T-helper 17 cell (primary cell): ENCODE results near the gene UBP1. TPM values are rescaled to one million over a fixed set of nuclear protein-coding genes. Genes with fewer than 3 reads are reported as not detected.
"Not testable (repeated sequence)": the region's sequence is repeated elsewhere in the genome, so short reads cannot be mapped to it uniquely, and the experiment has no call there.

Source experiments
- ATAC-seq: fragments of 150-1000 bp; cut with Tn5 transposase; 2 replicates; pipeline ENCODE4 v1.10.0; 2021; ENCODE audit warnings: mild to moderate bottlenecking, moderate library complexity
- DNase-seq, 3 donors: peaks; one replicate each; pipeline versions ENCODE4 v3.0.0 to v3.0.0-alpha.2; 2020 to 2021
- H3K9me3 ChIP-seq: one replicate; pipeline ENCODE4 v1.7.0; 2013; ENCODE audit warnings: low read length, mild to moderate bottlenecking; ENCODE audit not compliant: control insufficient read depth, poor library complexity, severe bottlenecking
- H3K27ac Mint-ChIP-seq: one replicate; pipeline ENCODE4 v1.8.0; 2022; ENCODE audit warnings: mild to moderate bottlenecking, moderate library complexity, mixed read lengths
- H3K27me3 Mint-ChIP-seq: one replicate; pipeline ENCODE4 v1.8.0; 2022; ENCODE audit warnings: mixed read lengths
- H3K36me3 Mint-ChIP-seq: one replicate; pipeline ENCODE4 v1.8.0; 2022; ENCODE audit warnings: low read depth, mixed read lengths
- H3K4me1 Mint-ChIP-seq: one replicate; pipeline ENCODE4 v1.8.0; 2022; ENCODE audit warnings: mild to moderate bottlenecking, mixed read lengths
- H3K4me3 Mint-ChIP-seq: one replicate; pipeline ENCODE4 v1.8.0; 2022; ENCODE audit warnings: mild to moderate bottlenecking, moderate library complexity, mixed read lengths
- total RNA-seq, 4 donors: library from RNA in 2 of 4; stranded (reverse) in 2 of 4; gene quantifications; one replicate each; pipeline ENCODE4 v1.2.3 and lab custom pipeline; 2022 to 2026

The UBP1 gene
- total RNA-seq, 2 donors from 2014 or later, result 76.5 to 80.1 TPM

GRCh38 chr3:33426630-33427317, 13.4 kb downstream of the UBP1 start:
- no peak overlapping the region for H3K27ac Mint-ChIP-seq
- ATAC-seq, result no peak
- H3K36me3 Mint-ChIP-seq, result peaks cover 2% of the 10 kb centered on the region
- no peak for DNase-seq
- peaks cover 40% of the 10 kb centered on the region for H3K4me1 Mint-ChIP-seq
- no peak overlapping the region for H3K4me3 Mint-ChIP-seq
- no peaks in the 10 kb centered on the region for H3K27me3 Mint-ChIP-seq
- no peaks in the 10 kb centered on the region for H3K9me3 ChIP-seq

GRCh38 chr3:33426068-33426467, 14.1 kb downstream of the UBP1 start:
- peaks cover 36% of the 10 kb centered on the region for H3K4me1 Mint-ChIP-seq
- H3K36me3 Mint-ChIP-seq, result peaks cover 2% of the 10 kb centered on the region
- DNase-seq (no peak), ATAC-seq (no peak)
- no peak overlapping the region for H3K27ac Mint-ChIP-seq
- H3K4me3 Mint-ChIP-seq, result no peak overlapping the region
- no peaks in the 10 kb centered on the region for H3K9me3 ChIP-seq
- no peaks in the 10 kb centered on the region for H3K27me3 Mint-ChIP-seq

DNA sequence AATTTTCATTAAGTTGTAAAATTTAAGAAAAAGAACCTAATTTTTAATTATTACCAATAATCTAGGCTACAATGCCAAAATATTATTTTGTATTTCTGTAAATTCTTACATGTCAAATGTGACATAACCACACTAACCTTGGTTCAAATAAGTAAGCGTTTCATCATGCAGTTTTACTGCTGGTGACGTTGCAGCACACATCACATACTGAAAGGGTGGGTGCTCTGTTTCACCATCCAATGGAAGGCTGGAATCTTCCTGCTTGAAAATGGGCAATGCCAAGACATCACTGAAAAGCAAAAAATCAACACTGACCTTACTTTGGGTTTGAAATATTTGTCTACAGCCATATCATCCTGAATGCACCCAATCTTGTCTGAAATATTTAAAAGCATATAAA, 14.8 kb downstream of the UBP1 start:
- peak overlapping the region; percentile 8 for H3K27ac Mint-ChIP-seq
- H3K4me3 Mint-ChIP-seq, result no peak overlapping the region
- H3K36me3 Mint-ChIP-seq, result no peaks in the 10 kb centered on the region
- H3K9me3 ChIP-seq, result no peaks in the 10 kb centered on the region
- no peaks in the 10 kb centered on the region for H3K27me3 Mint-ChIP-seq
- ATAC-seq (no peak), DNase-seq (no peak)
- H3K4me1 Mint-ChIP-seq, result peaks cover 30% of the 10 kb centered on the region

DNA sequence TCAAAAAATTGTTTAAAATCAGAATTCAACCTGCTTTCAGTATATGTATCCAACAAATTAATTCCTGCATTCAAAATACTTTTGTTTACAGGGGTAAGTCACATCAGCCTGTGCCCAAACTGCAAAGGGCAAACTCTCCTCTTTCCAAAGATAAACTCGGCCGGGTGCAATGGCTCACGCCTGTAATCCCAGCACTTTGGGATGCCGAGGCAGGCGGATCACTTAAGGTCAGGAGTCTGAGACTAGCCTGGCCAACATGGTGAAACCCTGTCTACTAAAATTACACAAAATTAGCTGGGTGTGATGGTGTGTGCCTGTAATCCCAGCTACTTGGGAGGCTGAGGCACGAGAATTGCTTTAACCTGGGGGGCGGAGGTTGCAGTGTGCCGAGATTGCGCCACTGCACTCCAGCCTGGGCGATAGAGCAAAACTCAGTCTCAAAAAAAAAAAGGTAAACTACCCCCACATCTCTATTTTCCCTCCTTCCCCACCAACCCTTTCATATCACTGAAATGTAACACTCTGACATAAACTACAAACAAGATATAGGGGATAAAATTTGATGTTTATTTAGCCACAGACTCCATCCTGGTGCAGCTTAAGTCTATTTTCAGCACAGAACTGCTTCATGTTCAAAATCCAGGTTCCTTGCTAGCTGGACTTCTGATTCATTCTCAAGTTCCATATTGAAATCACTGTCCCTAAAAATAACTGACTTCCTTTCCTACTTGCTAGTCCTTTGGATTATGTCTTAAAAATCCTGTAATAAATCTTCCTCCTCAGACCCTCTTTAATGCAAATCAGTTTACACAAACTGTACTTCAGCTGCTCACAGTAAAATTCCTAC, 15.4 kb downstream of the UBP1 start:
- H3K4me3 Mint-ChIP-seq, result no peak overlapping the region
- peaks cover 24% of the 10 kb centered on the region for H3K4me1 Mint-ChIP-seq
- no peaks in the 10 kb centered on the region for H3K9me3 ChIP-seq
- H3K27me3 Mint-ChIP-seq, result no peaks in the 10 kb centered on the region
- H3K27ac Mint-ChIP-seq, result peak overlapping the region; percentile 8
- no peak for DNase-seq
- no peaks in the 10 kb centered on the region for H3K36me3 Mint-ChIP-seq
- ATAC-seq, result no peak

DNA sequence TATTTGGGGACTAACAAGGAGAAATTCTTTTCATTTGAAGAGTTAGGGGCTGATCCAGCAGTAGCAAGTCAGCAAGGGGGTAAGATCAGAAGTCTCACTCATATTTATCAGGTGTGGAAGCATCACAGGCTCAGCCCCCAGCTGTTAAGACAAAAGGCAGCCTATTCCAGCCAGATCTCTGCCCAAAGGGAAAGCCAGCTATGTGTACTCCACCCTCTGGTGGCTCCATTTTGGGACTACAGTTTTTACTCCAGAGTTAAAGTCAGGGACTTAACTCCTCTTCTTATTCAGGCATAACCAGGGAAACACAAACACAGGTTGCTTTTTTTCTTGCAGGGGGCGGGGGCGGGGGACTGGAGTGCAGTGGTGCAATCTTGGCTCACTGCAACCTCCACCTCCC, 19.2 kb downstream of the UBP1 start:
- H3K9me3 ChIP-seq, result no peaks in the 10 kb centered on the region
- Mint-ChIP-seq H3K4me1 (peaks cover 15% of the 10 kb centered on the region), H3K4me3 (no peak overlapping the region), H3K27ac (no peak overlapping the region), H3K36me3 (peaks cover 2% of the 10 kb centered on the region), H3K27me3 (no peaks in the 10 kb centered on the region)
- DNase-seq, result no peak
- ATAC-seq, result no peak

DNA sequence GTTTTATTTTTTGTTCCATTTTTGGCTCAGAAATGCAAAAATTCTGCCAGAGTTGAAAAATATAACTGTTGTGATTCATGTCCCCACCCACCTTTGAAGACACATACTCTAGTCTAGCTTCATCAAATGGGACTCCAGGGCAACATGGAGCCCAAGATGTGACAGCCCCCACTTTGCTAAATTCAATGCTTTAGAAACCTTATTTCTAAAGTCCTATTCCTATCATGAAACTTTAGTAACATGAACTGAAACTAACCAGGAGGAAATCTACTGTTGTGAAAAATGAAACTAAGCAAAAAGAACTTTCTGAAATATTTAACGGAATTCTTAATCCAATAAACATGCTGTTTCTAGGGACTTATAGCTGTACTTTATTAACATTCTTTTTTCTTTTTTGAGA, 20.3 kb downstream of the UBP1 start:
- no peak for ATAC-seq
- H3K27ac Mint-ChIP-seq, result peak overlapping the region; percentile 68
- peaks cover 2% of the 10 kb centered on the region for H3K36me3 Mint-ChIP-seq
- no peak overlapping the region for H3K4me3 Mint-ChIP-seq
- peaks cover 19% of the 10 kb centered on the region for H3K4me1 Mint-ChIP-seq
- no peaks in the 10 kb centered on the region for H3K9me3 ChIP-seq
- no peaks in the 10 kb centered on the region for H3K27me3 Mint-ChIP-seq
- DNase-seq, result no peak

DNA sequence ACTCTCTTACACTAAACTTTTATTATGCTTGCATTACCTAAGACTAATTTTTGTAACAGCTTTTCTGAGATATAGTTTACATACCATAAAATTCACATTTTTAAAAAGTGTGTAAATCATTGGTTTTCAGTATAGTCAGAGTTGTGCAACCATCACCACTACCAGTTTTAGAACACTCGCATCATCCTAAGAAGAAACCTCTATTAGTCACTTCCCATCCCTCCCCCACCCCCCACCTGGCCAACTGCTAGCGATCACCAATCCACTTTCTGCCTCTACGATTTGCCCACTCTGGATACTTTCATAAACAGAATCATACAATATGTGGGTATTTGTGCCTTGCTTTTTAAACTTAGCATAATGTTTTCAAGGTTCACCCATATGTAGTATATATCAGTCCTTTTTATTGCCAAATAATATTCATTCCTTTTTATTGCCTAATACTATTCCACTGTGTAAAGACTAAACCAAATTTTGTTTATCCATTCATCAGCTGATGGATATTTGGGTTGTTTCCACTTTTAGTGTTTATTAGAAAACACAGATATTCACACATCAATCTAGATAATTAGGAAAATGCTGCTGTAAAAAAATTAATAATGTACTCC, 23.0 kb downstream of the UBP1 start:
- H3K36me3 Mint-ChIP-seq, result peaks cover 10% of the 10 kb centered on the region

DNA sequence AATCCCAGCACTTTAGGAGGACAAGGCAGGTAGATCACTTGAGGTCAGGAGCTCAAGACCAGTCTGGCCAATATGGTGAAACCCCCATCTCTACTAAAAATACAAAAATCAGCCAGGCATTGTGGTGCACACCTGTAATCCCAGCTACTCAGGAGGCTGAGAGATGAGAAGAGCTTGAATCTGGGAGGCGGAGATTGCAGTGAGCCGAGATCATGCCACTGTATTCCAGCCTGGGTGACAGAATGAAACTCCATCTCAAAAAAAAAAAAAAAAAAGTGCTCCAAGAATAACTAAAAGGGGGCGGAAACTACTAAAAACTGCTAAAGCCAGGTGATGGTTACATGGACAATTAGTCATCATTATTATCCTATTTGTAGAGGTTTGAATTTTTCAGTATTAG, 29.4 kb downstream of the UBP1 start:
- H3K27ac Mint-ChIP-seq, H3K27me3 Mint-ChIP-seq: not testable (repeated sequence)

More for the DNA sequence above, 23.0 kb downstream of the UBP1 start:
- Mint-ChIP-seq H3K4me3 (no peak overlapping the region), H3K27ac (peak overlapping the region; percentile 72), H3K27me3 (no peaks in the 10 kb centered on the region), H3K4me1 (peaks cover 18% of the 10 kb centered on the region)
- no peak for ATAC-seq
- no peaks in the 10 kb centered on the region for H3K9me3 ChIP-seq
- no peak for DNase-seq

DNA sequence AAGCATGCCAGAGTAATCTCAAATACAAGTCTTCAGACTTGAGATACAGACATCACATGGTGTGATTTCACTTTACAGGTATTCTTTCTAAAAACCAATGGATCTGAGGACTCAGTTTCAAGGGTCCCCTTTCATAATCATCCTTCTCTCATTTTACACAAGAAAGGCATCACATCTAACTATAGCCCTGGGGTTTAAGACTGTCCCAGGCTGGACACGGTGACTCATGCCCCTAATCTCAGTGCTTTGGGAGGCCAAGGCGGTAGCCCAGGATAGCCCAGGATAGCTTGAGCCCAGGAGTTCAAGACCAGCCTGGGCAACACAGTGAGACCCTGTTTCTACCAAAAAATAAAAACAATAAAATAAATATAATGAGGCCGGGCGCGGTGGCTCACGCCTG, 36.4 kb downstream of the UBP1 start:
- DNase-seq, result no peak
- Mint-ChIP-seq H3K27ac (peak overlapping the region; percentile 69), H3K4me3 (no peak overlapping the region), H3K4me1 (peaks cover 5% of the 10 kb centered on the region), H3K27me3 (no peaks in the 10 kb centered on the region), H3K36me3 (peaks cover 14% of the 10 kb centered on the region)
- H3K9me3 ChIP-seq, result no peaks in the 10 kb centered on the region
- ATAC-seq, result no peak

More for the DNA sequence above, 29.4 kb downstream of the UBP1 start:
- not testable (repeated sequence) for H3K4me3 Mint-ChIP-seq, DNase-seq, ATAC-seq, H3K9me3 ChIP-seq
- H3K4me1 Mint-ChIP-seq, result peaks cover 15% of the 10 kb centered on the region
- H3K36me3 Mint-ChIP-seq, result peaks cover 21% of the 10 kb centered on the region

GRCh38 chr3:33402936-33403335, 37.3 kb downstream of the UBP1 start:
- DNase-seq, result no peak
- no peaks in the 10 kb centered on the region for H3K27me3 Mint-ChIP-seq

DNA sequence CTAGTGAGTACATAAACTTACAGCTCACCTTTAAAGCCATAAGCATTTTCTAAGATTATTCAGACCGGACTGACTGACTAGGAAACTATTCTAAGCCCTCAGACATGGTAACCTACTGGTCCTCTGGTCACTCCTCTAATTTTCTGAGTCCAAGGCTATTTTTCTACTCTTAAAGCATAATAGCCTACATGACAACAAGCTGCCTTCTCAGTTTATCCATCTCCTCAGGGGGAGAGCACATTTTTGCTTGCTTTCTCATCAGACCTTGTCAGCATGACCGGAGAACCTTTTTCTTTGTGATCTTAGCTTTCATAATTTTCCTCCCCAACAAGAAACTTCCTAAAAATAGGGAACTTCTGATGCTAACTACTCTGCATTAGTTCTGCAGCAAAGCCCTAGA, 38.4 kb downstream of the UBP1 start:
- Mint-ChIP-seq H3K4me1 (peaks cover 7% of the 10 kb centered on the region), H3K27me3 (no peaks in the 10 kb centered on the region), H3K27ac (no peak overlapping the region), H3K36me3 (peaks cover 19% of the 10 kb centered on the region), H3K4me3 (no peak overlapping the region)
- H3K9me3 ChIP-seq, result no peaks in the 10 kb centered on the region
- ATAC-seq, result no peak
- DNase-seq, result no peak

More at GRCh38 chr3:33402936-33403335, 37.3 kb downstream of the UBP1 start:
- peaks cover 14% of the 10 kb centered on the region for H3K36me3 Mint-ChIP-seq
- no peak overlapping the region for H3K4me3 Mint-ChIP-seq
- H3K27ac Mint-ChIP-seq, result peak overlapping the region; percentile 69
- H3K4me1 Mint-ChIP-seq, result peaks cover 5% of the 10 kb centered on the region
- ATAC-seq, result no peak
- no peaks in the 10 kb centered on the region for H3K9me3 ChIP-seq

- Mint-ChIP-seq H3K4me1 (peaks cover 6% of the 10 kb centered on the region), H3K27ac (no peak overlapping the region), H3K36me3 (peaks cover 19% of the 10 kb centered on the region), H3K4me3 (no peak overlapping the region), H3K27me3 (no peaks in the 10 kb centered on the region)
- ATAC-seq, result no peak
- H3K9me3 ChIP-seq, result no peaks in the 10 kb centered on the region
- no peak for DNase-seq
Measured at GRCh38 chr3:33398410-33398809, 41.8 kb downstream of the UBP1 start.

DNA sequence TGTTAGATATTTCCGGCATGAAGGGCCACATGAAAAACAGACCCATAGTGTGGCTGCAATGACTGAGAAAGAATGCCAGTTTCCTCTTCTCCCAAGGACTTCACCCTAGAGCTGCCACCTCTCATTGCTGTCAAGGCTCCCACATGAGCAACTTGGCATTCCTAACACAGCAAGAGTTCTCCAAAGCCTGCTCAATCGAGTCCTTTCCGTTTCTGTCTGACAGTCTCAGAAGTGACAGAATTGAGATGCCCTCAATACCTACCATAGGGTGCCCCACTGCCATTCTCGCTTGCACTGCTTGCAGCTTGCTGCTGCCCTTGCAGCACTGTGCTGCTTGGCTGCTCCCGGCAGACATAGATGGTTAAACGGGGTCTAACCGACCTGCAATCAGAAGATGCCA, 44.3 kb downstream of the UBP1 start:
- Mint-ChIP-seq H3K27me3 (no peaks in the 10 kb centered on the region), H3K4me1 (peaks cover 10% of the 10 kb centered on the region), H3K27ac (peak overlapping the region; percentile 57), H3K4me3 (no peak overlapping the region), H3K36me3 (peaks cover 22% of the 10 kb centered on the region)
- DNase-seq, result no peak
- no peaks in the 10 kb centered on the region for H3K9me3 ChIP-seq
- ATAC-seq, result no peak
